ENCODE data around the gene LARP6.
"Not testable (repeated sequence)": the region's sequence is repeated elsewhere in the genome, so short reads cannot be mapped to it uniquely, and the experiment has no call there.

Gene LARP6

GRCh38 chr15:70869346-70869745 lies 15.4 kb upstream of the LARP6 start:
- no peak for DNase-seq (ENCODE audit: low read depth)
- no peak for TF ChIP-seq CTCF (IDR thresholded peaks at IDR 0.05; ENCODE audit: control insufficient read depth, extremely low read depth, insufficient read depth)
- no peak overlapping the region for H3K4me3 ChIP-seq (ENCODE audit: low read depth, low read length)

GRCh38 chr15:70867911-70868467 lies 14.0 kb upstream of the LARP6 start:
- TF ChIP-seq CTCF (IDR thresholded peaks at IDR 0.05; ENCODE audit: control insufficient read depth, extremely low read depth, insufficient read depth): no peak
- DNase-seq (ENCODE audit: low read depth): no peak
- no peak overlapping the region for H3K4me3 ChIP-seq (ENCODE audit: low read depth, low read length)

GRCh38 chr15:70866982-70867641 lies 13.2 kb upstream of the LARP6 start:
- no peak for TF ChIP-seq CTCF (IDR thresholded peaks at IDR 0.05; ENCODE audit: control insufficient read depth, extremely low read depth, insufficient read depth)
- DNase-seq (ENCODE audit: low read depth): no peak
- no peak overlapping the region for H3K4me3 ChIP-seq (ENCODE audit: low read depth, low read length)

- DNase-seq (ENCODE audit: low read depth): no peak
- H3K4me3 ChIP-seq (ENCODE audit: low read depth, low read length): no peak overlapping the region
- TF ChIP-seq CTCF (IDR thresholded peaks at IDR 0.05; ENCODE audit: control insufficient read depth, extremely low read depth, insufficient read depth): no peak
Observed at GRCh38 chr15:70863450-70864218, 9.7 kb upstream of the LARP6 start.

GRCh38 chr15:70859998-70860397 lies 6.0 kb upstream of the LARP6 start:
- no peak for DNase-seq (ENCODE audit: low read depth)
- H3K4me3 ChIP-seq (ENCODE audit: low read depth, low read length): no peak overlapping the region
- TF ChIP-seq CTCF (IDR thresholded peaks at IDR 0.05; ENCODE audit: control insufficient read depth, extremely low read depth, insufficient read depth): no peak

GRCh38 chr15:70859322-70859908 lies 5.5 kb upstream of the LARP6 start:
- TF ChIP-seq CTCF (IDR thresholded peaks at IDR 0.05; ENCODE audit: control insufficient read depth, extremely low read depth, insufficient read depth): no peak
- no peak overlapping the region for H3K4me3 ChIP-seq (ENCODE audit: low read depth, low read length)
- DNase-seq (ENCODE audit: low read depth): no peak

- not testable (repeated sequence) for H3K4me3 ChIP-seq (ENCODE audit: low read depth, low read length); DNase-seq (ENCODE audit: low read depth)
Observed at GRCh38 chr15:70858614-70859321, 4.8 kb upstream of the LARP6 start.

Data from LNCaP clone FGC (cell line).